ENCODE measurements around the gene SRRD.

DNA sequence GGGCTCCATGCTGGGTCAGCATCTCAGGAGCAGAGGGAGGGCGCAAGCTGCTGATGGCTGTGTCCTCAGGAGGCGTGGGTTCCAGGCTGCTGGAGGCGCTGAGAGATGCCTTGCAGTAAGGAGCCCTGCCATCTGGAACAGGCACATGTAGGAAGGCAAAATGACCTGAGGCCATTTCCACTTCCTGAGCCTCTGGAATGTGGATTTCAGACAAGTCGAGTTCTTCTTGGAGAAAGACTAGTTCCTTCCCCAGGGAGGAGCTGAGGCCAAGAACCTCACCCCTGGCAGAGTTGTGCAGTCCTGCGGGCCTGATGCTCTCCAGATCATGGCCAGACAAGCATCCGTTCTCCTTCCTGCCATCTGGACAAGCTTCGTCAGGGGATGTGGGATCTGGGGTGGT is 19.4 kb upstream of the SRRD start:
- TF ChIP-seq POLR2A (IDR thresholded peaks at IDR 0.05) = no peak
- TF ChIP-seq, protein P1, sequence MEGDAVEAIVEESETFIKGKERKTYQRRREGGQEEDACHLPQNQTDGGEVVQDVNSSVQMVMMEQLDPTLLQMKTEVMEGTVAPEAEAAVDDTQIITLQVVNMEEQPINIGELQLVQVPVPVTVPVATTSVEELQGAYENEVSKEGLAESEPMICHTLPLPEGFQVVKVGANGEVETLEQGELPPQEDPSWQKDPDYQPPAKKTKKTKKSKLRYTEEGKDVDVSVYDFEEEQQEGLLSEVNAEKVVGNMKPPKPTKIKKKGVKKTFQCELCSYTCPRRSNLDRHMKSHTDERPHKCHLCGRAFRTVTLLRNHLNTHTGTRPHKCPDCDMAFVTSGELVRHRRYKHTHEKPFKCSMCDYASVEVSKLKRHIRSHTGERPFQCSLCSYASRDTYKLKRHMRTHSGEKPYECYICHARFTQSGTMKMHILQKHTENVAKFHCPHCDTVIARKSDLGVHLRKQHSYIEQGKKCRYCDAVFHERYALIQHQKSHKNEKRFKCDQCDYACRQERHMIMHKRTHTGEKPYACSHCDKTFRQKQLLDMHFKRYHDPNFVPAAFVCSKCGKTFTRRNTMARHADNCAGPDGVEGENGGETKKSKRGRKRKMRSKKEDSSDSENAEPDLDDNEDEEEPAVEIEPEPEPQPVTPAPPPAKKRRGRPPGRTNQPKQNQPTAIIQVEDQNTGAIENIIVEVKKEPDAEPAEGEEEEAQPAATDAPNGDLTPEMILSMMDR (IDR thresholded peaks at IDR 0.05) = no peak

Measured in thyroid gland (tissue), 4 donors.